MM.1S (cell line): ENCODE results near the gene PADI6.

Experiments used
- DNase-seq: peaks from one replicate; pipeline ENCODE4 v3.0.0-alpha.2; 2015
- H2AFZ ChIP-seq: fragments of 300-600 bp; sonication (generic); 2 replicates; pipeline ENCODE4 v1.6.0; 2016; ENCODE audit warnings: antibody characterized with exemption, low read length
- H3F3A ChIP-seq: fragments of 300-600 bp; sonication (generic); 2 replicates; pipeline ENCODE4 v1.6.1; 2016; ENCODE audit warnings: mild to moderate bottlenecking, antibody characterized with exemption, low read length, moderate library complexity, mixed read lengths; ENCODE audit not compliant: insufficient read depth
- H3K27ac ChIP-seq: fragments of 300-600 bp; sonication (generic); 2 replicates; pipeline ENCODE4 v1.5.1; 2016; ENCODE audit warnings: mild to moderate bottlenecking, low read length
- H3K27me3 ChIP-seq: fragments of 300-600 bp; sonication (generic); replicated peaks from 2 replicates; pipeline ENCODE4 v1.6.0; 2016; ENCODE audit warnings: low read length; ENCODE audit not compliant: insufficient read depth
- H3K36me3 ChIP-seq: fragments of 300-600 bp; sonication (generic); replicated peaks from 2 replicates; pipeline ENCODE4 v1.6.1; 2016; ENCODE audit warnings: mild to moderate bottlenecking, low read length, mixed read lengths; ENCODE audit not compliant: insufficient read depth
- H3K4me1 ChIP-seq: fragments of 300-600 bp; sonication (generic); 2 replicates; pipeline ENCODE4 v1.6.1; 2016; ENCODE audit warnings: low read length, mixed read lengths
- H3K4me2 ChIP-seq: fragments of 300-600 bp; sonication (generic); 2 replicates; pipeline ENCODE4 v1.6.0; 2016; ENCODE audit warnings: low read depth, low read length
- H3K4me3 ChIP-seq: fragments of 300-600 bp; sonication (generic); 2 replicates; pipeline ENCODE4 v1.5.1; 2016; ENCODE audit warnings: low read length, mixed read lengths
- H3K79me2 ChIP-seq: fragments of 300-600 bp; sonication (generic); 2 replicates; pipeline ENCODE4 v1.6.1; 2016; ENCODE audit warnings: mixed run types, low read length, mixed read lengths
- H3K9ac ChIP-seq: fragments of 300-600 bp; sonication (generic); 2 replicates; pipeline ENCODE4 v1.6.1; 2016; ENCODE audit warnings: low read length, mixed read lengths
- H3K9me2 ChIP-seq: fragments of 300-600 bp; sonication (generic); replicated peaks from 2 replicates; pipeline ENCODE4 v1.6.1; 2016; ENCODE audit warnings: mild to moderate bottlenecking, low read length, mixed read lengths; ENCODE audit not compliant: insufficient read depth
- H3K9me3 ChIP-seq: fragments of 300-600 bp; sonication (generic); replicated peaks from 2 replicates; pipeline ENCODE4 v1.6.1; 2016; ENCODE audit warnings: mild to moderate bottlenecking, low read length, mixed read lengths; ENCODE audit not compliant: insufficient read depth
- H4K20me1 ChIP-seq: fragments of 300-600 bp; sonication (generic); 2 replicates; pipeline ENCODE4 v1.6.1; 2016; ENCODE audit warnings: mild to moderate bottlenecking, low read length, moderate library complexity, mixed read lengths; ENCODE audit not compliant: insufficient read depth
- EZH2 ChIP-seq: fragments of 300-600 bp; sonication (generic); optimal IDR thresholded peaks from 2 replicates; pipeline ENCODE3; 2017; ENCODE audit warnings: low read depth, mild to moderate bottlenecking, antibody characterized with exemption, low read length, mixed read lengths
- EZH2phosphoT487 ChIP-seq: fragments of 300-600 bp; sonication (generic); IDR thresholded peaks from 2 replicates; pipeline ENCODE4 v1.6.1; 2018; ENCODE audit warnings: antibody characterized with exemption, low read length
- TF ChIP-seq, protein P1 (sequence below): fragments of 300-600 bp; sonication (generic); IDR thresholded peaks from 2 replicates; pipeline ENCODE4 v1.5.1; 2016; ENCODE audit warnings: antibody characterized with exemption, low read length, mixed read lengths

Gene PADI6

DNA sequence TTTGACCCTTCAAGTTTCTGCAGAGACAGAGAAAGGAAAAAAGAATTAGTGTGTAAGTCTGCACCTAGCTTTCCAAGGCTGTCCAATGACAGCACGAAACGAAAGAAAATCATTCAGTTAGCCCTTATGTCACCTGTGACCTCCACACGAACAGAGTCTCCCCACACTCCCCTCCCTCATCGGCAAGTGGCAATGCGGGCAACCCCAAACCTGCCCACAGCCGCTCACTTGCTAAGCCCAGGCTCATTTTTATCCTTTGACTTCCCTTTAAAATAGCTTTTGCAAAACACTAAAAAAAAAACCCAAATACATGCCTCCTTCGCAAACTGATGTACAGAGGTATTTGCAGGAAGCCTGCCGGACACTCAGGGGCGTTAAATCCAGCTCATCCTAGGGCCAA is 57.2 kb downstream of the PADI6 start:
- Histone ChIP-seq H3K9ac (no peak overlapping the region), H3K4me2 (no peak overlapping the region), H3K27me3 (no peaks in the 10 kb centered on the region), H3K27ac (no peak overlapping the region), H3K9me3 (no peaks in the 10 kb centered on the region), H3K4me3 (no peak overlapping the region), H2AFZ (no peak overlapping the region), H4K20me1 (peaks cover 55% of the 10 kb centered on the region), H3F3A (no peaks in the 10 kb centered on the region), H3K79me2 (peaks cover 97% of the 10 kb centered on the region), H3K36me3 (peaks cover 32% of the 10 kb centered on the region), H3K4me1 (no peaks in the 10 kb centered on the region), H3K9me2 (no peaks in the 10 kb centered on the region)
- TF ChIP-seq, protein P1, sequence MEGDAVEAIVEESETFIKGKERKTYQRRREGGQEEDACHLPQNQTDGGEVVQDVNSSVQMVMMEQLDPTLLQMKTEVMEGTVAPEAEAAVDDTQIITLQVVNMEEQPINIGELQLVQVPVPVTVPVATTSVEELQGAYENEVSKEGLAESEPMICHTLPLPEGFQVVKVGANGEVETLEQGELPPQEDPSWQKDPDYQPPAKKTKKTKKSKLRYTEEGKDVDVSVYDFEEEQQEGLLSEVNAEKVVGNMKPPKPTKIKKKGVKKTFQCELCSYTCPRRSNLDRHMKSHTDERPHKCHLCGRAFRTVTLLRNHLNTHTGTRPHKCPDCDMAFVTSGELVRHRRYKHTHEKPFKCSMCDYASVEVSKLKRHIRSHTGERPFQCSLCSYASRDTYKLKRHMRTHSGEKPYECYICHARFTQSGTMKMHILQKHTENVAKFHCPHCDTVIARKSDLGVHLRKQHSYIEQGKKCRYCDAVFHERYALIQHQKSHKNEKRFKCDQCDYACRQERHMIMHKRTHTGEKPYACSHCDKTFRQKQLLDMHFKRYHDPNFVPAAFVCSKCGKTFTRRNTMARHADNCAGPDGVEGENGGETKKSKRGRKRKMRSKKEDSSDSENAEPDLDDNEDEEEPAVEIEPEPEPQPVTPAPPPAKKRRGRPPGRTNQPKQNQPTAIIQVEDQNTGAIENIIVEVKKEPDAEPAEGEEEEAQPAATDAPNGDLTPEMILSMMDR: no peak
- TF ChIP-seq EZH2phosphoT487: no peak
- no peak for TF ChIP-seq EZH2
- DNase-seq: no peak

DNA sequence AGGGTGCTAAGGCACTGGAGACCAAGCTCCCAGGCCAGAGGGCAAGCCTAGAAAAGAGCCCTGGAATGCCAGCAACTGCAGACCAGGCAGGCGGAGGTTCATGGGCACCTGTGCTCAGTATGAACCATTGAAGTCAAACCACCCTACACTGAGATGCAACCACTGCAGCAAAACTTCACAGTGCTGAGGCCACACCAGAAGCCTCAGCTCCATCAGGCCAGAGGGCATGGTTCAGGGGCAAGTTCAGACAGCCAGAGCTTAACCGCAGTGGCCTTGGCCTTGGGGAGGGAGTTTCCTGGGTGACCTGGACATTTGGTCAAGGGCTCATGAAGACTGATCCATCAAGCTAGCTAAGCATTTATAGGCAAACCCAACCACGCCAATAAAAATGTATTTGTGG is 60.4 kb downstream of the PADI6 start:
- no peaks in the 10 kb centered on the region for H3K27me3 ChIP-seq
- H3K4me1 ChIP-seq: peaks cover 5% of the 10 kb centered on the region; the same call in 1 of the 2 replicates
- peaks cover 20% of the 10 kb centered on the region for H3K36me3 ChIP-seq
- no peak overlapping the region for H3K4me2 ChIP-seq
- H3K4me3 ChIP-seq: no peak overlapping the region
- no peak overlapping the region for H3K27ac ChIP-seq
- TF ChIP-seq, protein P1: no peak
- TF ChIP-seq EZH2phosphoT487 (no peak), EZH2 (no peak)
- no peaks in the 10 kb centered on the region for H3K9me2 ChIP-seq
- H3K9me3 ChIP-seq: no peaks in the 10 kb centered on the region
- no peaks in the 10 kb centered on the region for H3F3A ChIP-seq
- peaks cover 65% of the 10 kb centered on the region for H4K20me1 ChIP-seq
- peaks cover 97% of the 10 kb centered on the region for H3K79me2 ChIP-seq
- no peak for DNase-seq
- no peak overlapping the region for H2AFZ ChIP-seq
- no peak overlapping the region for H3K9ac ChIP-seq

DNA sequence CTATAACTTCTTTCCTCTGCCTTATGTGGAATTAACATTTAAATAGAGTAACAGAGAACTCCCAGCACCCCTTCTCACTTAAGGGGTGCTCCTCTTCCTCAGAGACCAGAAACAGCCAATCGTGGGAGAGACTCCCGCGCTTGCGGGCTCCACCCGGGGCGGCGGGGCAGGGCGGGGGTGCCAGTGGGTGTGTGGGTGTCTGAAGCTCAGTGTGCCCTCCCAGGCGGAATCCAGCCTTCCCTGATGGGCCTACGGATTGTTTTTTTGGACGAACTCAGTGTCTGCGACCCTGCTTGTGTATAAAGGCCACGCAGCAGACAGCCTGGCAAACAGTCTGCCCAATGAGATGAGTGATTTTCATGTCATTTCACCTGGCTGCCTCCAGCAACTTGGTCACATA is 61.3 kb downstream of the PADI6 start:
- TF ChIP-seq EZH2phosphoT487: no peak
- no peak for TF ChIP-seq EZH2
- TF ChIP-seq, protein P1: no peak
- Histone ChIP-seq H3K4me1 (peaks cover 5% of the 10 kb centered on the region; the same call in 1 of the 2 replicates), H3K27ac (no peak overlapping the region), H3K27me3 (no peaks in the 10 kb centered on the region), H3K9me2 (no peaks in the 10 kb centered on the region), H3K4me3 (no peak overlapping the region), H3K9me3 (no peaks in the 10 kb centered on the region), H4K20me1 (peaks cover 65% of the 10 kb centered on the region), H3K79me2 (peaks cover 90% of the 10 kb centered on the region), H3F3A (no peaks in the 10 kb centered on the region), H3K36me3 (peaks cover 16% of the 10 kb centered on the region), H3K4me2 (no peak overlapping the region), H2AFZ (no peak overlapping the region), H3K9ac (no peak overlapping the region)
- DNase-seq: no peak
